A673 (cell line): ENCODE measurements around the gene FIS1.
A peak's percentile ranks its signal among the peaks of the same experiment; 100 is the strongest.
"Not testable (repeated sequence)": the region's sequence is repeated elsewhere in the genome, so short reads cannot be mapped to it uniquely, and the experiment has no call there.

Experiments used
- CTCF ChIP-seq: fragments of 300-800, 200-600 bp; sonication (generic); conservative IDR thresholded peaks from 2 replicates; pipeline ENCODE4 v1.5.1; 2017; ENCODE audit warnings: low read depth, mild to moderate bottlenecking, antibody characterized with exemption, low read length, moderate library complexity, mixed read lengths
- EZH2 ChIP-seq: fragments of 200-600 bp; sonication (generic); IDR thresholded peaks from 2 replicates; pipeline ENCODE4 v1.6.1; 2017; ENCODE audit warnings: borderline replicate concordance, low read depth, mild to moderate bottlenecking, mixed read lengths, antibody characterized with exemption, low read length; ENCODE audit not compliant: poor library complexity, severe bottlenecking

GRCh38 chr7:101290186-101291037, 45.5 kb upstream of the FIS1 start:
- peak; percentile 72 for TF ChIP-seq CTCF
- TF ChIP-seq EZH2, result not testable (repeated sequence)
